ENCODE measurements around the gene GAS7. TPM values are rescaled to one million over a fixed set of nuclear protein-coding genes. Genes with fewer than 3 reads are reported as not detected.

The GAS7 gene
- total RNA-seq, 1 donor from 2014 or later: 78.0 TPM

DNA sequence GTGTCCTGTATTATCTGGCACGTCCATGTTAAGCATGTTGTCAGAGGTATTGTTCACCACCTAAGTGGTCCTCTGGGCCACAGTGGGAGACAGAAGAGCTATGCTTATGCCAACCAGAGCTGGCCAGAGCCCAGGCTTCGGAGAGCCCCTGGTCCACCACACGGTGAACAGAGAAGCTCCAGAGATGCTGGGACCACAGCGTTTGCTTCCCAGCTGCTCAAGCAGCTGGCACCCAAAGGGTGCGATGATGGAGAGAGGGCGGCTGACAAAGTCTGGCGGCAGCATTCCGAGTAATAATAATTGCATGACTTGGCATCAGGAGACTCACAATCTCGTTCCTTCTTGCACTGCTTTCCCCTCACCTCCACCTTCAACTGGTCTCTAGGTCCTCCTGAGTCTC is 257.6 kb downstream of the GAS7 start:
- TF ChIP-seq, protein P1, sequence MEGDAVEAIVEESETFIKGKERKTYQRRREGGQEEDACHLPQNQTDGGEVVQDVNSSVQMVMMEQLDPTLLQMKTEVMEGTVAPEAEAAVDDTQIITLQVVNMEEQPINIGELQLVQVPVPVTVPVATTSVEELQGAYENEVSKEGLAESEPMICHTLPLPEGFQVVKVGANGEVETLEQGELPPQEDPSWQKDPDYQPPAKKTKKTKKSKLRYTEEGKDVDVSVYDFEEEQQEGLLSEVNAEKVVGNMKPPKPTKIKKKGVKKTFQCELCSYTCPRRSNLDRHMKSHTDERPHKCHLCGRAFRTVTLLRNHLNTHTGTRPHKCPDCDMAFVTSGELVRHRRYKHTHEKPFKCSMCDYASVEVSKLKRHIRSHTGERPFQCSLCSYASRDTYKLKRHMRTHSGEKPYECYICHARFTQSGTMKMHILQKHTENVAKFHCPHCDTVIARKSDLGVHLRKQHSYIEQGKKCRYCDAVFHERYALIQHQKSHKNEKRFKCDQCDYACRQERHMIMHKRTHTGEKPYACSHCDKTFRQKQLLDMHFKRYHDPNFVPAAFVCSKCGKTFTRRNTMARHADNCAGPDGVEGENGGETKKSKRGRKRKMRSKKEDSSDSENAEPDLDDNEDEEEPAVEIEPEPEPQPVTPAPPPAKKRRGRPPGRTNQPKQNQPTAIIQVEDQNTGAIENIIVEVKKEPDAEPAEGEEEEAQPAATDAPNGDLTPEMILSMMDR (IDR thresholded peaks at IDR 0.05): no peak

DNA sequence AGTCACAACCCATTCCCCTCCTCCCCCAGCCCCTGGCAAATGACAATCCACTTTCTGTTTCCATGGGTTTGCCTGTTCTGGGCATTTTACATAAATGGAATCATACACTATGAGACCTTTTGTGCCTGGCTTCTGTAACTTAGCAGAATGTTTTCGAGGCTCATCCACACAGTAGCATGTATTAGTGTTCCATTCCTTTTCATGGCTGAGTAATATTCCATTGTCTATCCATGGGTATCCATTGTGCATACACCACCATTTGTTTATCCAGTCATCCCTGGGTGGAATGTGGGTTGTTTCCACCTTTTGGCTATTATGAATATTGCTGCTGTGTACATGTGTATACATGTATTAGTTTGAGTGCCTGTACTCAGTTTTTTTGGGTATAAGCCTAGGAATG is 259.6 kb downstream of the GAS7 start:
- TF ChIP-seq, protein P1 (IDR thresholded peaks at IDR 0.05): no peak
- no peaks in the 10 kb centered on the region for H3K9me3 ChIP-seq
- H3K27ac ChIP-seq: no peak overlapping the region
- DNase-seq (ENCODE audit: low spot score in 2 of 2): no peak
- no peaks in the 10 kb centered on the region for H3K27me3 ChIP-seq
- intact Hi-C loops (cut with DNase I): no loop called here
- no peaks in the 10 kb centered on the region for H3K36me3 ChIP-seq
- H3K4me3 ChIP-seq: no peak overlapping the region
- H3K4me1 ChIP-seq: no peaks in the 10 kb centered on the region

More for the DNA sequence above, 257.6 kb downstream of the GAS7 start:
- H3K9me3 ChIP-seq: no peaks in the 10 kb centered on the region
- H3K4me1 ChIP-seq: no peaks in the 10 kb centered on the region
- intact Hi-C loops (cut with DNase I): no loop called here
- no peak for DNase-seq (ENCODE audit: low spot score in 2 of 2)
- H3K27me3 ChIP-seq: no peaks in the 10 kb centered on the region
- no peaks in the 10 kb centered on the region for H3K36me3 ChIP-seq
- no peak overlapping the region for H3K4me3 ChIP-seq
- no peak overlapping the region for H3K27ac ChIP-seq

DNA sequence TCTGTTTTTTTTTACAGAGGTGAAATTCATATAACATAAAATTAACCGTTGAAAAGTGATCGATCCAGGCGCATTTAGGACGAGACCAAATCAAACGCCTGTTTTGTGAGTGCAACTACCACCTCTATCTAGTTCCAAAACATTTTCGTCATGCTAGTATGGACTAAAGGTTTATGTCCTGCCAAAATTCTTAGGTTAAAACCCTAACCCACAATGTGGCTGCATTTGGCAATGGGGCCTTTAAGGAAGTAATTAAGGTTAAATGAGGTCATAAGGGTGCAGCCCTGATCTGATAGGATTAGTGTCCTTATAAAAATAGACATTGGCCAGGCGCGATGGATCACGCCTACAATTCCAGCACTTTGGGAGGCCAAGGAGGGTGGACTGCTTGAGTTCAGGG is 260.5 kb downstream of the GAS7 start:
- Histone ChIP-seq H3K9me3 (no peaks in the 10 kb centered on the region), H3K27me3 (no peaks in the 10 kb centered on the region), H3K27ac (no peak overlapping the region), H3K4me1 (no peaks in the 10 kb centered on the region), H3K36me3 (no peaks in the 10 kb centered on the region), H3K4me3 (no peak overlapping the region)
- TF ChIP-seq, protein P1 (IDR thresholded peaks at IDR 0.05): no peak
- intact Hi-C loops (cut with DNase I): no loop called here
- DNase-seq (ENCODE audit: low spot score in 2 of 2): no peak

DNA sequence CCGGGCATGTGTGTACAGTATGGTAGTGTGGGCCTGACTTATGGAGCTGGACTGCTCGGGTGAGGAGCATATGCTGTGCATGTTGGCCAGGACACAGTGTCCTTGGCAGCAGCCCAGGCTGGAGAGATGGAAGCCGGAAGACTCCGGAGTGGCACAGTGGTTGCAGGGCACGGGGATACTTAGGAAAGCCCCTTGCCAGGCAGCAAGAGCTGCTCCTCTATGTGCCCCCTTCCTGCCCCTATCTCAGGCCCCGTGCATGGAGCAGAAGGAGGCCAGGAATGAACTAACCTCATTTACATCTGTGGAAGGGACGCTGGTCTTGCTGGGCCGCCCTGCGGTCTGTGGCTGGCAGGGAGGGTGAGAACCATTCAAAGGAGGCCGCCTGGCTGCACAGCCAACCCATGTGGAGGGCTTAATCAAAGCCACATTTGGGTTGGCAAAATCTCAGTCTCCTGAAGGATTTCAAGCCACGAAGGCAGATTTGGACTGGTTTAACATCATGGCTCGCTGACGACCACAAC is 261.1 kb downstream of the GAS7 start:
- TF ChIP-seq, protein P1 (IDR thresholded peaks at IDR 0.05): no peak
- Histone ChIP-seq H3K4me1 (no peaks in the 10 kb centered on the region), H3K4me3 (no peak overlapping the region), H3K27ac (no peak overlapping the region), H3K36me3 (no peaks in the 10 kb centered on the region), H3K9me3 (no peaks in the 10 kb centered on the region), H3K27me3 (no peaks in the 10 kb centered on the region)
- no peak for DNase-seq (ENCODE audit: low spot score in 2 of 2)
- intact Hi-C loops (cut with DNase I): no loop called here

DNA sequence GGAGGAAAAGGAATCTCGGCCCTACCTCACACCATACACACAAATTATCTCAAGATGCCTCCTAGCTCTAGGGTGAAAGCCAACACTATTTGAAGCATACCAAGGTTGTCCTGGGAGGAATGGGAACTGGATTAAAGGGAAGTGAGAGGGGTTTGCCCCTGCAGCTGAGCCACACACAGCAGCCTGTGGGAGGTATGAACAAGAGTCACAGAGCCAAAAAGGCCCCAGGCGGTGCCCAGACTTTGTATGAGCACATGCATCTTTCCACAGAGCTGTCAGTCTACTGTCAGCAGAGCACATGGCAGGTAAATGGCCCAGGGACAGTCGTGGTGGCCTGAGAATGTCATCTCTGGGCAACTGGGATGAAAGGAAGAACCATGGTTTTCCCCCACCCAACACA is 262.3 kb downstream of the GAS7 start:
- Histone ChIP-seq H3K27me3 (no peaks in the 10 kb centered on the region), H3K4me3 (no peak overlapping the region), H3K36me3 (no peaks in the 10 kb centered on the region), H3K27ac (no peak overlapping the region), H3K4me1 (no peaks in the 10 kb centered on the region), H3K9me3 (no peaks in the 10 kb centered on the region)
- intact Hi-C loops (cut with DNase I): no loop called here
- TF ChIP-seq, protein P1 (IDR thresholded peaks at IDR 0.05): no peak
- DNase-seq (ENCODE audit: low spot score in 2 of 2): no peak

DNA sequence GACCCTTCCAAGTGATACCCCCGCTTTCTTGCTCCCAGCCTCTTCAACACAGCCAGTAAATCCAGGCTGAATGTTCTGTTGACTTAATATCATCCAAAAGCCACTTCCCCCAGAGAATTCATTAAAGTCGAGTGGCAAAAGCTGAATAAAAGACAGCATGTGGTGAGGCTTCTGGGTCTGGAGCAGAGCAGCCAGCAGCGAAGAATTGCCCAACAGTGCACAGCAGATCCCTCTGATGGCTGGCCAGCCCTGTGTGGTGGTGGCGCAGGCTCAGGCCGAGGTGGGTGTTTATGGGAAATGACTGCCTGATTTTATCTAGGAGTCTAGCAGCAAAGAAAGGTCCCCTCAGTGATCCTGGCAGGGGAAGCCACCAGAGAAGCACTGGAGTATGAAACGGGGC is 263.0 kb downstream of the GAS7 start:
- no peak overlapping the region for H3K27ac ChIP-seq

More for the DNA sequence above, 263.0 kb downstream of the GAS7 start:
- H3K4me1 ChIP-seq: no peaks in the 10 kb centered on the region
- DNase-seq (ENCODE audit: low spot score in 2 of 2): no peak
- H3K4me3 ChIP-seq: no peak overlapping the region
- TF ChIP-seq, protein P1 (IDR thresholded peaks at IDR 0.05): no peak
- H3K36me3 ChIP-seq: no peaks in the 10 kb centered on the region
- intact Hi-C loops (cut with DNase I): no loop called here
- no peaks in the 10 kb centered on the region for H3K9me3 ChIP-seq
- no peaks in the 10 kb centered on the region for H3K27me3 ChIP-seq

Data from ascending aorta (tissue), 2 donors.